ENCODE measurements around the gene OSBPL9.
"Not testable (repeated sequence)": the region's sequence is repeated elsewhere in the genome, so short reads cannot be mapped to it uniquely, and the experiment has no call there.

Gene OSBPL9

GRCh38 chr1:51792864-51793263 is 176.0 kb downstream of the OSBPL9 start:
- peak; percentile 42 for DNase-seq (ENCODE audit: low read depth)

DNA sequence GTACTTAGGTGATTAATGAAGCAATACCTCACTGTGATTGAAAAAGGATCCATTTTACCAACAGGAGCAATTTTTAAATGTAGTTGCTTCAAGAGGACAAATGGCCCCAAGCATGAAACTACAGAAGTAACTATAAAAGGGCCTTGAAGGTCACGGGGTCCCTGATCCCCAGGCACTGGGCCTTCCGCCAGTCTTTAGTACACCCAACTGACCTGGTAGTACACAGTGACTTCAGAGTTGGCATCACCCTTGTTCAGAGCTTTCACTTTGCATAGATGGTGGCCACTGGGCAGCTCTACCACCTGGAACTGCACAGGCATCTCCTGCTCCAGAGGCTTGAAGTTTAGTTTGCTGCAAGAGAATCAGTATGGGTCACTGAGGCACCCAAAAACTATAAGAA is 177.4 kb downstream of the OSBPL9 start:
- DNase-seq (ENCODE audit: low read depth) = no peak

GRCh38 chr1:51794868-51795267 is 178.0 kb downstream of the OSBPL9 start:
- no peak for DNase-seq (ENCODE audit: low read depth)

DNA sequence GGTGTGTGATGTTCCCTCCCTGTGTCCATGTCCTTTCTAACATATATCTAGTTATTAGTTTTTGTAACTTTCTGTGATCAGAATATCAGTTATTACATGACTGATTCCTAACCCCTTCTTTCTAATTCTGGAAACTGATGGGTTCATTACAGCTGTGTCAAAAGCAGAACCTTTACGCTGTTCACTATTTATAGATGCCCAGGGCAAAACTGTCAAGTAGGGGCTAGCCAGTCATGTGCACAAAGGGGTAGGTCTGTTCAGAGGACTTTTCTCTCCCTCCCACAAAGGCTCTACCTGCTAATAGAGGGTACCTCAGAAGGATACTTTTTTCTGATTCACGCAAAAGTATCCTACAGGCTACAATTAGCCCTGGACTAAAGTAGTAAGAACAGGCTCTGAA is 182.5 kb downstream of the OSBPL9 start:
- DNase-seq (ENCODE audit: low read depth) = no peak

DNA sequence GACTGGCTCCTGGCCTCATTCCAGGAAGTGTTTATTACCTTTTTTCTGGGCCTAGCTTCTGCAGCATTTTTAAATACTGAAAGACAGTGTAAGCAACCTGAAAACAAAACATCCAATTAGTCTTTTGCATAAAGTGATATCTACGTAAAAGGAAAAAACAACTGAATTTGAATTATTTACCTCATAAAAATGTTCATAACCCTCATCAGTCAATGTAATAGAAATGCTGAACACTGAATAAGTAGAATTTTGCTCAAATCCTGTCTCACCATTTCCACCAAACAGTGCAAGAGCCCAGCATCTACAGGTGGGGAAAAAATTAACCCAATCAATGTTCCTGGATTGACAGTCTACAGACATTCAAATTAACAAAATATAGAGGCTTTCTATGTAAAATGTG is 197.6 kb downstream of the OSBPL9 start:
- no peak for DNase-seq (ENCODE audit: low read depth)

DNA sequence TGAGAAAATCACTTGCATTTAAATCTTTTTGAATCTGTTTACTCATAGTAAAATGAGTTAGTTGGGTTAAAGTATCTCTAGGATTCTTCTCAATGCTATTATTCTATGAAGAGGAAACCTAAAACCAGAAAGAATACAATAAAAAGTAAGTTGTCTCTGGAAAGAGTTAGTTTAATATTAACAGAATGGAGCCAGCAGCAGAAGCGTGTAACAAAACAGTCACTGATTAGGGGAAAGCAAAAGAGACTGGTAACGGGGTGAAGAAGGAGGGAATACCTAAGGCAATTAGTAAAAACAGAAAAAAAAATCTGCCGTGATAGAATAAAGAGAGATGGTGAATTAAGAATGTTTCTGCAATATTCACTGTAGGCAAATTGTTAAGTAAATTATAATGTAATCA is 201.6 kb downstream of the OSBPL9 start:
- no peak for DNase-seq (ENCODE audit: low read depth)

DNA sequence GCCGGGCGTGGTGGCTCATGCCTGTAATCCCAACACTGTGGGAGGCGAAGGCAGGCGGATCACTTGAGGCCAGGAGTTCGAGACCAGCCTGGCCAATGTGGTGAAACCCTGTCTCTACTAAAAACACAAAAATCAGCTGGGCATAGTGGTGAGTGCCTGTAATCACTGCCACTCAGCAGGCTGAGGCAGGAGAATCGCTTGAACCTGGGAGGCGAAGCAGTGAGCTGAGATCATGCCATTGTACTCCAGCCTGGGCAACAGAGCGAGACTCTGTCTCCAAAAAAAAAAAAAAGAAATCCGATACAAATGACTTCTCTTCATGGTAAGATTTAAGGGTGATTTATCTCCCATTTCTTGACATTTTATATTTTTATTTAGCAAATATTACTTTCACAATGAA is 202.1 kb downstream of the OSBPL9 start:
- DNase-seq (ENCODE audit: low read depth) = not testable (repeated sequence)

DNA sequence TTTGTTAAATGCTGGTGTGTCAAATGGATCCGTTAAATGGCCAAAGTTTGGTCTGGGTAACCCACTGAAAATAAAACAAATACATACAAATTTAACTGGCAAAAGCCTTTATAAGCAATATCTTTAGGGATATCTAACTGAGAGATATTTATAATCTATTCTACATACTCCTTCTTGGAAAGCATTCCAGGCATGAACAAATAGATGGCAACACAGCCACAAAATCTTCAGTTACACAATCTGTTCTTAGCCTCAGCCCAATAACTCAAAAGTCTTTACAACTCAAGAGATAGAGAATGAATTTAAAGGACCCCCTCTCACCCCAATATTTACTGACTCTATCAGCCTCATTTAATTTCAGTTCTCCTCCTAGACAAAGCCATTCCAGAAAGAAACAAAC is 202.9 kb downstream of the OSBPL9 start:
- peak; percentile 4 for DNase-seq (ENCODE audit: low read depth)

DNA sequence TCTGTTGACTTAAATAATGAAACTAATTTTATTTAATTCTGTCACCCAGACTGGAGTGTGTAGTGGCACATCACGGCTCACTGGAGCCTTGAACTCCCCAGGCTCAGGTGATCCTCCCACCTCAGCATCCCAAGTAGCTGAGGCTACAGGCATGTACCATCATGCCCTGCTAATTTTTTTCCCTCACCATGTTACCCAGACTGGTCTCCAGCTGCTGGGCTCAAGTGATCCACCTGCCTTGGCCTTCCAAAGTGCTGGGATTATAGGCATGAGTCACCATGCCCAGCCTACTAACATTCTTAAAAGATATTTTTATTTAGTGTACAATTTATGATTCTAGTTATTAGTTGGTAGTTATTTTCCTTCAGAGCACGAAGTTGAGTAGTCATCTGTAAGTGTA is 212.2 kb downstream of the OSBPL9 start:
- no peak for DNase-seq (ENCODE audit: low read depth)

GRCh38 chr1:51833700-51834099 is 216.8 kb downstream of the OSBPL9 start:
- DNase-seq (ENCODE audit: low read depth) = no peak

DNA sequence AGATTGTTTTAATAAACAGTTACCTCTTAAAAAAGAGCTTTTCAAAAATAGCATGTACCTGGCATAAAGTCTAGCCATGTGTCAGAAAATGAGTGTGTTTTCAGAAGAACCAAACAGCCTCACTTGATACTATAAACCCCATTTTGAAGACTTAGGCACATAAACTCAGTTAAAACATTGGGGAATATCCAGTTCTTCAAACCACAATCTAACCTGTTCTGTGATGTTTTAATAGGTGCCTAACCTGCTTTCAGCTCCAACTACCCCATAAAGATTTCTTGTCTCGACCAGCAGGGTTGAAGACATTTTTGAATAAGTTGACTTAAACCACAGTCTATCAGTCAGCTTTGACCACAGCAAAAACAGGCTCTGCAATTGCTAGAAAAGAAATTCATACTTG is 220.4 kb downstream of the OSBPL9 start:
- no peak for DNase-seq (ENCODE audit: low read depth)

All from GM04503 (cell line).